ENCODE measurements around the gene MYL5.

MYL5 gene

DNA sequence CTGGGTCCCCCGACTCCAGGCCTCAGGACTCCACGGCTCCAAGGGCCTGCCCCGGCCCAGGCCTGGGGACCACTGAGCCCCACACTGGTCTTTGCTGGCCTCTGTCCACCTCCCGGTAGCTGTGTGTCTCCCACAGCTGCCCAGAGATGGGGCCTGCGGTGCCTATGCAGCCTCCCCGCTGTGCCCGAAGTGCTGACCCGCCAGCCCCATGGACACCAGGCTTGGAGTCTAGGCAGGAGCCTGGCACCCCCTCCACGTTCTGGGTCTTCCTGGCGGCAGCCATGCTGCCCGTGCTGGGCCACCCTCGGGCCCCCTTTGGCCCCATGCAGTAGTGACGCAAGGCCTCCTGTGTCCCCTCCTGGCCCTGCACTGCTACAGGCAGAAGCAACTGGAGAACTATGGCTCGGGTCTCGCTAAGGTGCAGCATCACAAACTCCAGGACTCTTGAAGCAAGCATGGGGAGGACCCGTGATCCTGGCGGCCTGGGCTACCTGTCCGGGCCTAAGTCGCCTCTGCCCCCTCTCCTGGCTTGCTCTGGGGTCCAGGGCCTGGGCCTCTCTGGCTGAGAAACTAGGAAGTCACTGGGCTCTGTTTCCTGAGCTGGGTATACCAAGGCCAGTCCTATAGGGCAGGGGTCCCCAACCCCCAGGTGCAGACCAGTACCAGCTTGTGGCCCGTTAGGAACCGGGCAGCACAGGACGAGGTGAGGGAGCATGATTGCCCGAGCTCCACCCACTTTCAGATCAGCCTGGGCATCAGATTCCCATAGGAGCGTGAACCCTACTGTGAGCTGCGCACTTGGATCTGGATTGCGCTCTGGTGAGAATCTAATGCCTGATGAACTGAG is 917 bp downstream of the MYL5 start:
- DNase-seq = no peak

- DNase-seq = no peak
Measured at GRCh38 chr4:675980-676870, 1.9 kb downstream of the MYL5 start.

- no peak for DNase-seq
Measured at GRCh38 chr4:676871-677235, 2.5 kb downstream of the MYL5 start.

GRCh38 chr4:677431-678293 is 3.3 kb downstream of the MYL5 start:
- peak in 1 of 2 experiments; percentile 38 for DNase-seq

DNA sequence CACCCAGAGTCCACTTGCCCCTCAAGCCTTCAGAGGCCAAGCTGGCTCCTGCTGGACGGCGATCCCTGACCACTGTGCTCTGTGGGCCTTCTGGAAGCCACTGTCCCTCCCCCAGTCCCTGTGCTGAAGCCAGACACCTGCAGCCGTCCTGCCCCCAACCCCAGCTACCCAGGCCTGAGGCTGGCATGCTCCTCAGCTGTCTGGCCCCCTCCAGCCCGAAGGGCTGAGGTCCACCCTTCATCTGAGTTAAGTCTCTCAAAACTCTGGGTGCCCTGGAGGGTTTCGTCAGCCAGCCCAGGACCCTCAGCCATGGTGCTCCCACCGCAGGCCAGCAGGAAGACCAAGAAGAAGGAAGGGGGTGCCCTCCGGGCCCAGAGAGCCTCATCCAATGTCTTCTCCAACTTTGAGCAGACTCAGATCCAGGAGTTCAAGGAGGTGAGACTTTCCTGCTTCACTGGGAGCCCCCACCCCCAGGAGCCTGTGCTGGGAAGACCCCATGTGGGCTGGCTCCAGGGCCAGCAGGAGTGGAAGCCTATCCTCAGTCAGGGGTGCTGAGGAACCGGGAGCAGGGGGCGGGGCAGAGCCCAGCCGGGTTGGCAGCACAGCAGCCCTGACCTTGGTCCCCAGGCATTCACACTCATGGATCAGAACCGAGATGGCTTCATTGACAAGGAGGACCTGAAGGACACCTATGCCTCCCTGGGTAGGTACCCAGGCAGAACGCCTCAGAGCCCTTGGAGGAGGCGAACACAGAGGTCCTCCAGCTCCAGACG is 4.2 kb downstream of the MYL5 start:
- no peak for DNase-seq

GRCh38 chr4:679104-679481 is 4.8 kb downstream of the MYL5 start:
- DNase-seq = no peak

- DNase-seq = no peak
Measured at GRCh38 chr4:679629-680028, 5.3 kb downstream of the MYL5 start.

DNA sequence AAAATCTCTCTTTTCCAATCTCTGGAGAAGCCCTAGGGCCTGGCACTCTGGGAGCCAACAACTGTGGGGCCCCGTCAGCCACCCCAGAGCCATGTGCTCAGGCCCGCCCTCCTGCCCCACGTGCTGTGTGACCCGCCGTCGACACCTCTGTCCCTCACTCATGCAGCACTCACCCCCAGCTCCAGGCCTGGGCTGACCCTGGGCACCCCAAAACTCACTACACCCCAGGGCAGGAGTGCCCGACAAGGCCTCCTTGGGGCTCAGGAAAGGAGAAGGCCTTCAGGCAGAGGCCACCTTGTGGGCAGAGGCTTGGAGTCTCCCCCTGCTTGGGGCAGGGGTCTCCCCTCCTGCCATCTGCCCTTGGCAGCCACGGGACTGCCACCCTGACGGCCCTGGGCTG is 5.7 kb downstream of the MYL5 start:
- no peak for DNase-seq

DNA sequence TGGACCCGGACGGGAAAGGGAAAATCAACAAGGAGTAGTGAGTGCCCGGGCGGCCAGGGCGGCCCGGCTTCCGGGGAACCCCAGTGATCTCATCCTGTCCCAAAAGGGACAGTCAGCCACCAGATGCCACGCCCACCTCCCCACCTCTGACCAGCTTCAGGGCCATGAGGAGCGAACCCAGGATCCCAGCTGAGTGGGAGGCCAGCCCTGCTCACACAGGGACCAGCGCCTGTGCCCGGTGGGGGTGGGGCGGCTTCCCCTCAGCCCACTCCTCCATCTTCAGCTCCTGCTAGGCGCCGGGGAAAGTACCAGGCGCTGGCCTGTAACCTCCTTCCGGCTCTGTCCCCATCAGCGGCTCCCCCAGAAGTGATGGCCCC is 6.2 kb downstream of the MYL5 start:
- DNase-seq = peak in 1 of 2 experiments; percentile 45

- DNase-seq = peak; percentile 63 to 69
Measured at GRCh38 chr4:680928-681645, 6.7 kb downstream of the MYL5 start.

DNA sequence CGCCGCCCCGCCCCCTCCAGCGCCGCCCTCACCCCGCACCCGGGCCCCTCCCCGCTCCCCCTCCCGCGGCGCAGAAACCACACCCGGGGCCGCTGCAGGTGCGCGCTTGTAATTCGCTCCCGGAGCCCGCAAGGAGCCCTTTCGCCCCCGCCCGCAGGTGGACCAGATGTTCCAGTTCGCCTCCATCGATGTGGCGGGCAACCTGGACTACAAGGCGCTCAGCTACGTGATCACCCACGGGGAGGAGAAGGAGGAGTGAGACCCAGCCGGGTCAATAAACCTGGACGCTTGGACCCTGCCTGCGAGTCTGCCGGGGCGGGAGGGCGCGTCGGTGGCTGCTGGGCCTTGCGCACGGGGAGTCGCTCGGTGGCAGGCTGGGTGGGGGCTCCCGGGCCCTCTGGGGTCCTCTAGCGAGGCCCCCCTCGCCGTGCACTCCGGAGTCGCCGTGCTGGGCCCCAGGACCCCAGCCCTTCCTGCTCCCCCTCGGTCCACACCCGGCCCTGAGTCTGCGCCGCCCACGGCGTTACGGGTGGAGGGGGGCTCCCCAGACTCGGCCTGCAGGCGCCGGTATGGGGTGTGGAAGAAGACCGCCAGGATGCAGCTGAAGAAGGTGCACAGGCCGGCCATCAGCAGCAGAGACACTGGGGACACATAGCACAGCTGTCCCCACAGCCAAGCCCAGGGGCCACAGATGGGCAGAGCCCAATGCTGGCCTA is 7.6 kb downstream of the MYL5 start:
- no peak for DNase-seq

GRCh38 chr4:682490-683172 is 8.3 kb downstream of the MYL5 start:
- no peak for DNase-seq

- DNase-seq = no peak
Measured at GRCh38 chr4:683247-683897, 9.0 kb downstream of the MYL5 start.

- peak; percentile 34 to 49 for DNase-seq
Measured at GRCh38 chr4:683982-684622, 9.8 kb downstream of the MYL5 start.

DNA sequence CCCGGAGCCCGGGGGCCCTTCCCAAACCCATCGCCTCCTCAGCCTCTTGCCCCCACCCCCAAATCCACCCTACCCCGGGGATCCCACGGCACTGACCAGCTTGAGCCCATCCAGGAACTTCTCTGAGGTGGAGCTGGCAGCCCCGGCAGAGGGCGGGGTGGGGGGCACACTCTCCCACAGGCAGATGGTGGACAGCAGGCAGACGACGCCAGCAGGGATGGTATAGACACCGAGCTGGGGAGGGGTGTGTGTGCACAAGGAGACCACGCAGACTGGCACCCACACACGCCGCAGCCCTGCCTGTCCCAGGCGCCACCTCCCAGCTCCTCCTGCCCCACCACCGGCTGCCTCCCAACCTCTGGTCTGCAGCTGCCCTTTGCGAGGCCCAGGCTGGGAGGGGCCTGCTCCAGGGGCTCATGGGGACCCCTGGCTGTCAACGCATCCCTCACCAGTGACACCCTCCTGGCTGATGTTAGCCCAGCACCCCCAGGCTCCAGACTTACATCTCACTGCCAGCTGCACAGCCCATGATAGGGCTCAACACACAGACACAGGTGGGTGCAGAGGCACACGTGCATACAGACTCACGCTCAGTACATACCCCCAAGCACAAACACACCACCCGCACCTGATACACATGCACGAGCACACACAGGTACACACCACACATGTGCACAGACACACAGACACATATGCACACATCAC is 10.4 kb downstream of the MYL5 start:
- no peak for DNase-seq

GRCh38 chr4:685679-686412 is 11.5 kb downstream of the MYL5 start:
- DNase-seq = no peak

- no peak for DNase-seq
Measured at GRCh38 chr4:686413-687040, 12.2 kb downstream of the MYL5 start.

Measured in activated CD4-positive, alpha-beta T cell treated with anti-CD3 and anti-CD28 coated beads, Interleukin-2, amount 50 U/mL, for 48 hours (primary cell).